SH-SY5Y (cell line): Measurements from ENCODE around the gene RASGEF1C.

Source experiments
- GATA2 ChIP-seq: IDR thresholded peaks from 2 replicates; pipeline ENCODE4 v1.6.1; 2011; ENCODE audit warnings: mild to moderate bottlenecking, low read depth, low read length
- GATA3 ChIP-seq: IDR thresholded peaks from 2 replicates; pipeline ENCODE4 v1.6.1; 2011; ENCODE audit warnings: low read depth, mild to moderate bottlenecking, low read length, moderate library complexity

- TF ChIP-seq GATA2 (no peak), GATA3 (no peak)
These were observed 29.3 kb downstream of the RASGEF1C start for GRCh38 chr5:180179442-180180420.
